Left ventricle myocardium inferior (tissue), 1 donor: ENCODE data around the gene TIMM21. TPM values are rescaled to one million over a fixed set of nuclear protein-coding genes. Genes with fewer than 3 reads are reported as not detected.

Experiments used
- DNase-seq: peaks from one replicate; pipeline ENCODE4 v3.0.0-alpha.2; 2020
- H3K27ac ChIP-seq: fragments of 200-600 bp; replicated peaks from 2 replicates; pipeline ENCODE4 v1.8.0; 2021
- H3K27me3 ChIP-seq: fragments of 200-600 bp; 2 replicates; pipeline ENCODE4 v1.8.0; 2021; ENCODE audit warnings: low read depth
- H3K36me3 ChIP-seq: fragments of 200-600 bp; 2 replicates; pipeline ENCODE4 v1.8.0; 2021
- H3K4me1 ChIP-seq: fragments of 200-600 bp; 2 replicates; pipeline ENCODE4 v1.8.0; 2021
- H3K4me3 ChIP-seq: fragments of 200-600 bp; 2 replicates; pipeline ENCODE4 v1.8.0; 2021; ENCODE audit warnings: mild to moderate bottlenecking, moderate library complexity
- H3K9me3 ChIP-seq: fragments of 200-600 bp; replicated peaks from 2 replicates; pipeline ENCODE4 v1.8.0; 2021
- CTCF ChIP-seq: fragments of 200-600 bp; IDR thresholded peaks from 2 replicates; pipeline ENCODE4 v1.8.0; 2021; ENCODE audit warnings: antibody characterized with exemption, mild to moderate bottlenecking, borderline replicate concordance
- intact Hi-C: fragments of 100-400 bp; cut with micrococcal nuclease; formaldehyde crosslinking; loops from one replicate; pipeline ENCODE4 v1.11.0; 2022
- long read RNA-seq: library from polyadenylated mRNA; unstranded; transcript quantifications from one replicate; pipeline ENCODE4 v2.0.0, GENCODE V29; 2021
- total RNA-seq: library from RNA; stranded (reverse); fragmentation: NEBNext Ultra II Directional; extraction: Animal tissue kit (Norgen Biotek cat#: 25700); gene quantifications from one replicate; pipeline ENCODE4 v1.2.1, GENCODE V29; 2021
- donor health status: DM: no; HTN: yes; CAD: no; lungs with severe emphysema.

TIMM21 gene
- 172 TPM for total RNA-seq
- long read RNA-seq, transcript TIMM21-201 (6 exons, 3,095 nt): major isoform, 121 of 144 reads
- long read RNA-seq, partial matches to known transcripts: 10 of 144 reads
- long read RNA-seq, other reads (novel, unspliced or antisense): 12 of 144 reads

- no peaks in the 10 kb centered on the region for H3K9me3 ChIP-seq
- H3K4me3 ChIP-seq: peak within 1 kb of the TSS; percentile 88
- peak; percentile 97 for DNase-seq
- H3K36me3 ChIP-seq: peaks cover 8% of the 10 kb centered on the region
- no peak for TF ChIP-seq CTCF
- intact Hi-C loops: no loop called here
- no peaks in the 10 kb centered on the region for H3K27me3 ChIP-seq
- peak within 1 kb of the TSS; percentile 99 for H3K27ac ChIP-seq
- H3K4me1 ChIP-seq: peaks cover 53% of the 10 kb centered on the region
Observed at GRCh38 chr18:74147779-74148542, at the start of gene TIMM21, which contains the start of gene FBXO15. Gene TIMM21 (plus strand): TSS chr18:74148523. CDS start chr18:74148809, 286 bp downstream. Gene FBXO15 (minus strand): TSS chr18:74147834. CDS start chr18:74147785, 49 bp downstream.

GRCh38 chr18:74108460-74108859 is 39.9 kb upstream of the TIMM21 start:
- TF ChIP-seq CTCF: no peak
- Histone ChIP-seq H3K4me3 (no peak overlapping the region), H3K36me3 (no peaks in the 10 kb centered on the region), H3K9me3 (peaks cover 53% of the 10 kb centered on the region), H3K4me1 (no peaks in the 10 kb centered on the region), H3K27me3 (no peaks in the 10 kb centered on the region), H3K27ac (no peak overlapping the region)
- no peak for DNase-seq
- intact Hi-C loops: no loop called here

- intact Hi-C loops: no loop called here
- TF ChIP-seq CTCF: no peak
- Histone ChIP-seq H3K4me3 (no peak overlapping the region), H3K36me3 (no peaks in the 10 kb centered on the region), H3K9me3 (peaks cover 39% of the 10 kb centered on the region), H3K27me3 (no peaks in the 10 kb centered on the region), H3K27ac (no peak overlapping the region), H3K4me1 (no peaks in the 10 kb centered on the region)
- DNase-seq: no peak
Observed at GRCh38 chr18:74110149-74110548, 38.2 kb upstream of the TIMM21 start.

- H3K4me1 ChIP-seq: no peaks in the 10 kb centered on the region
- no peaks in the 10 kb centered on the region for H3K36me3 ChIP-seq
- H3K27me3 ChIP-seq: no peaks in the 10 kb centered on the region
- no peak overlapping the region for H3K27ac ChIP-seq
- no peak for TF ChIP-seq CTCF
- no peak for DNase-seq
- no peak overlapping the region for H3K4me3 ChIP-seq
- peaks cover 39% of the 10 kb centered on the region for H3K9me3 ChIP-seq
- intact Hi-C loops: no loop called here
Observed at GRCh38 chr18:74110976-74111375, 37.3 kb upstream of the TIMM21 start.

- no peaks in the 10 kb centered on the region for H3K36me3 ChIP-seq
- no peaks in the 10 kb centered on the region for H3K4me1 ChIP-seq
- intact Hi-C loops: no loop called here
- H3K4me3 ChIP-seq: no peak overlapping the region
- no peak for TF ChIP-seq CTCF
- DNase-seq: no peak
- H3K9me3 ChIP-seq: peaks cover 25% of the 10 kb centered on the region
- H3K27ac ChIP-seq: no peak overlapping the region
- no peaks in the 10 kb centered on the region for H3K27me3 ChIP-seq
Observed at GRCh38 chr18:74113711-74114110, 34.6 kb upstream of the TIMM21 start.
